Eye (tissue), 1 donor: ENCODE measurements around the gene TAF6L.
"Not testable (repeated sequence)": the region's sequence is repeated elsewhere in the genome, so short reads cannot be mapped to it uniquely, and the experiment has no call there.

ENCODE experiments used
- DNase-seq: peaks from one replicate; pipeline ENCODE4 v3.0.0-alpha.2; 2015

The TAF6L gene, protein sequence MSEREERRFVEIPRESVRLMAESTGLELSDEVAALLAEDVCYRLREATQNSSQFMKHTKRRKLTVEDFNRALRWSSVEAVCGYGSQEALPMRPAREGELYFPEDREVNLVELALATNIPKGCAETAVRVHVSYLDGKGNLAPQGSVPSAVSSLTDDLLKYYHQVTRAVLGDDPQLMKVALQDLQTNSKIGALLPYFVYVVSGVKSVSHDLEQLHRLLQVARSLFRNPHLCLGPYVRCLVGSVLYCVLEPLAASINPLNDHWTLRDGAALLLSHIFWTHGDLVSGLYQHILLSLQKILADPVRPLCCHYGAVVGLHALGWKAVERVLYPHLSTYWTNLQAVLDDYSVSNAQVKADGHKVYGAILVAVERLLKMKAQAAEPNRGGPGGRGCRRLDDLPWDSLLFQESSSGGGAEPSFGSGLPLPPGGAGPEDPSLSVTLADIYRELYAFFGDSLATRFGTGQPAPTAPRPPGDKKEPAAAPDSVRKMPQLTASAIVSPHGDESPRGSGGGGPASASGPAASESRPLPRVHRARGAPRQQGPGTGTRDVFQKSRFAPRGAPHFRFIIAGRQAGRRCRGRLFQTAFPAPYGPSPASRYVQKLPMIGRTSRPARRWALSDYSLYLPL

DNA sequence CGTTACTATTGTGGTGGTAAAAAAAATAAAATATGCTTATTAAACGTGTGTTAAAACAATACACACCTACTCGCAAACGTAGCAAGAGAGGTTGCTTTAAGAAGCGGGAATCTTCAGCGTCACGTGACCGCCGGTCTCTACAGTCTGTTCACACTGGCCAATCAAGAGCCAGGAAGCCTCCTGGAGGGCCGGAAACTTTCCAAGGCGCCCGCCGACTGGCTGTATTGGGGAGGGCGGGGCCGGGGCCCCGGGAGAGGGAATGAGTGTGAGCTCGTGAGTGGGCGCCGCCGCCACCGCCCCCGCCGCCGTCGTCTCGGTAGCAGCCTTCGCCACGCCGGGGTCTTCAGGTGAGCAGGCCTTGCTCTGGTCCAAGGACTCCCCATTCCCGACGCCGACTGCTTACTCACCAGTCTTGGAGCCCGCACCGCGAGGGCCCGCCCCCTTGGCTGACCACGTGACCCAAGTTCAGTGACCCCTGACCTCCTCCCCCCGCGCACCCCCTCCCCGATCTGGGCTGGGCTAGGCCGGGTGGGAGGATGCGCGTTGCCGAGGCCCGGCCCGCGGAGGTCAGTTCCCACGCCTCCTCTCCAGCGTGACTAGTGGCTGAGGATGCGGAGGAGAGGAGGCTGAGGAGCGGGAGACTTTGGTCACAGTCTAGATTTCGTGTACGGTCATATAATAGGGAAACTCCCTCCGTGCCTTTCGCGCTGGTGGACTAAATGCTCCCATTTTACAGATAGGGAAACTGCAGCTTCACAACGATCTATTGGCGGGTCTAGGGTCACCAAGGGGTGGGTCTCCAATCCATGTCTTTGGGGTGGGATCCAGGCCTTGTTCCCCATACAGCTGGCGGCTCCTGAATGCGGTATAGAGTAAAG lies at the start of gene TAF6L:
Gene TAF6L, plus strand, starts transcription at position 253 of the 878 bp plus-strand sequence. CDS start 4,388 bp downstream, outside the sequence.
- peak; percentile 98 for DNase-seq

DNA sequence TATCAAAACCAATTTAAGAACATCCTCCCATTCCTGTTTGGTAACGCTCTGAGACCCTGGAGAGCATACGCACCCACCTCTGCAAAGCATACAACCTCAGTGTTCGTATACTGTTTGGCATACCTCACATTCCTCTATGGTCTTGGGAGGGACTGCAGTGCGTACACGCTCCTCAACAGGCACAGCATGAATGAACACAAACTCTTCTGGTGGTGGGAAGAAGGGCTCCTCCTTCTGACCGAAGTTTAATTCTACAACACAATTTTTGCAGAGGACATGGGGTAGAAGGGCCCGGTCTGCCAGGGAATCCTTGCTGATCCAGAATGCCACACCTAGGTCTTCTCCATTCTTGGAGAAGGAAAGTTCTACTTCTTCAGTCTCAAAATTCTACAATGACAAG lies 49.2 kb upstream of the TAF6L start:
- no peak for DNase-seq

DNA sequence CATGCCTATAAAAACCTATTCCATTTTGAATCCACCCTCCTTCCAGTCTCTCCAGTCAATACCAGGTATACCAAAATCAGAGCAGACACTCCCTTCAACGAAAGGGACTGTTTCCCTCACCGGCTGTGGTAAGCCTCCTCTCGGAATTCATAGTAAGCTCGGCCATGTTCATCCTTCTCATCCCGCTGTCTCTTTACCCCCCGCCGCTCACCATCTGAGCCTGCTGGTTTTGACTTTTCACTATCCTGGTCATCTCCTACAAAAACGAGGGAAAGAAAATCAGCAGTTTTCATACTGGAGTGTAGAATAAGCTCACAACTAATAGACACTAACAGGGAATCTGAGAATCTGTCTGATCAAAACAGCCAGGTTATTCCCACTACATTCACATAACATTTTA lies 47.0 kb upstream of the TAF6L start:
- no peak for DNase-seq

DNA sequence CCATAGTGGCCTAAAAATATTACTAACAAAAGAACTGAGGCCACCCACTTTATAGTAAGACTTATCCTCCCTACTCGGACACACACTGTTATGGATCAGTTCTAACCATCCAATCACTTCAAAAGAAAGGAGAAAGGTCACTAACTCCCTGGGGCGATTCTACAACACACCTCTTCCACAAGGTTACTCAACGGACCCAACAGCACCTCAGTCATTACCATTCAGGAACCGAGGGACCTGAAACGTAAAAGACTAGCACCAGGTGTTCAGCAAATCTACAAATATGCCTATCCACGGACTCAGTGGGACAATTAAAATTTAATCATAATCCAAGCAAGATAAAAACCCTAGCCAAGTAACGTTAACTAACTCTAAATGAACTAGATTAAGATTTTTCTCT lies 45.5 kb upstream of the TAF6L start:
- DNase-seq = no peak

DNA sequence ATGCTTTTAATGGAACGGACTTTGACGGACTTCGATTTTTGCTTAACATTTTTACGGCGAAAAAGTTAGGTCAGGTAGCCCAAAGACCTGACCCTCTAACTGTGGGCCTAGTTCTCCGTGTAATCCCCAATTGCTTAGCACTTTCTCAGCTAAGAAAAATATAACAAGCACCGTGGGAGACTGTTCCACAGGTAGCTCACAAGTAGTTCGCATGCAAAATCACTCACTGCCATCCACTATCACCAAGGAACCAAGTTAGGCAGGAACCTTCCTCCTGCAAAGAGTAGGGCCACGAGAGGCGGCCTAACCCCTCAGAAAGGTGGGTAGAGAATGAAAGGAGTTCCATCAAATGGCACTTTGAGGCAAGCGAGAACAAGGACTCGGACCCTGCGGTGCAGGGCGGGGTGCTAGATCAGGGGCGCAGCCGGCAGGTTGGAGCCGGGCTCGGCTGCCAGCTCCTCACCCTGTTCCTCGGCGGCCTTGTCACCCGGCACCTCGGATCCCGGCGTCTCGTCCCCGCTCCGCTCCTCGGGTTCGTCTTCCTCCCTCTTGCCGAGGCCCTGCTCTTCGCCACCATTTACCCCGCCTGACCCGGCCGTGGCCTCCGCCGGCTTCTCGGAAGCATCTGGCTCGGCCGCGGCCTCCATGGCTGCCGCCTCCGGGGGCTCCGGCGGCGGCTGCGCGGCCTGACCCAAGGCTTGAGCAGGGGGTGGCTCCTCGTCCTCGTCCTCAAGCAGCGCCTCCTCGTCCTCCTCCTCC lies 44.9 kb upstream of the TAF6L start:
- peak; percentile 29 for DNase-seq

DNA sequence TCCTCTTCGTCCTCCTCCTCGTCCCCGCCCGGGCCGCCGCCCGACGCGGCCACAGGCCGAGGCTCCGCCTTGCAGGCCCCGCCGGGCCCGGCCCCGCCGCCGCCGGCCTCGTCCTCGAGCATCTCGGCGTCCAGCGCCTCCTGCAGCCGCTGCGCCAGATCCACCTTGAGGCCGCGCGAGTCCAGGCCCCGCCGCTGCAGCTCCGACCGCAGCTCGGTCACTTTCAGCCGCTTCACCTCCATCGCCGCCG lies 44.4 kb upstream of the TAF6L start:
- DNase-seq = no peak

DNA sequence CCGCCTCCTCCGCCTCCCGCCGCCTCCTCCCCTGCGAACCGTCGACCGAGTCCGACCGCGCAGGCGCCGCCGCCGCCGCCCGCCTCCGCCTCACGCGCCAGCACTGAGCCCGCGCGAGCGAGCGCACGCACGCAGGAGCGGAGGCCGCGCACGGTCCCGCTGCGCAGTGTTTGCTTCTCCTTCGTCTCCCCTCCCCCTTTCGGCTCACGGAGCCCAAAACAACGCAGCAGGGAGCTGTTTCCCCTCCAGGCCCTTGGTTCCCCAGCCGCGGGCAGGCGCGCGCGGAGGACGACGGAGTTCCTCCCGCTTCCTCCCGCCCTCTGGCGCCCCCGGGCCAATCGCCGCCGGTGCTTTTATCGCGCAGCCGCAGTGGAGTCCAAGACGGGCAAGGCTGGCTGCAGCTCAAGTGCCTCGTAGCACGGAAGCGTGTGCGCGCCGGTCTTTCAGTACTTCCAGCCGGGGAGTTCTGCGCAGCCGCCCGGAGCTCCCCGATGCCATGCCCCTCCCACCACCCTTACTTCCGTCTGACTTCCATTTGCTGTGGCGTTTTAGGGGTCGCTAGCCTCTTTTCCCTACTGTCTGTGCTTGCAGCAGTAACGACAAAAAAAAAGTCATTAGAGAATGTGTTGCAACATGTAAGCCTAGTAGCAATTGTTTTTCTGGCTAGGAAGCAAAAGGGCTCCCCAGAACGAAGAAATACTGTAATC lies 43.9 kb upstream of the TAF6L start, which contains the start of gene HNRNPUL2:
Gene HNRNPUL2, minus strand, starts transcription at position 293 of the 707 bp plus-strand sequence. CDS start 301 bp downstream, outside the sequence.
- DNase-seq = peak; percentile 99

DNA sequence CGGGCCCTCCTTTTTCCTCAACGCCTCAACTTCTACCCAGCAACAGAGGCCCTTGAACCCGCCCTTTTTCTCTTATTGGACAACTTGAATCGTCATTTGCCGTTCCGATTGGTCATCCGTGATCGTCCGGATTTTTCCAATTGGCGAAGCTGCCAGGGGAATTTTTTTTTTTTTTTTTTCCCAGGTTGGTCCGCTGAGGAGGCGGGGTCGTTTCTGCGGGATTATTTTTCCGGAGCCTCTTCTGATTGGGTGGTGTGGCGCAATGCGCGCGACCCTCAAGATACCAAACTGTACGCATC lies 43.4 kb upstream of the TAF6L start:
- DNase-seq = peak; percentile 100

DNA sequence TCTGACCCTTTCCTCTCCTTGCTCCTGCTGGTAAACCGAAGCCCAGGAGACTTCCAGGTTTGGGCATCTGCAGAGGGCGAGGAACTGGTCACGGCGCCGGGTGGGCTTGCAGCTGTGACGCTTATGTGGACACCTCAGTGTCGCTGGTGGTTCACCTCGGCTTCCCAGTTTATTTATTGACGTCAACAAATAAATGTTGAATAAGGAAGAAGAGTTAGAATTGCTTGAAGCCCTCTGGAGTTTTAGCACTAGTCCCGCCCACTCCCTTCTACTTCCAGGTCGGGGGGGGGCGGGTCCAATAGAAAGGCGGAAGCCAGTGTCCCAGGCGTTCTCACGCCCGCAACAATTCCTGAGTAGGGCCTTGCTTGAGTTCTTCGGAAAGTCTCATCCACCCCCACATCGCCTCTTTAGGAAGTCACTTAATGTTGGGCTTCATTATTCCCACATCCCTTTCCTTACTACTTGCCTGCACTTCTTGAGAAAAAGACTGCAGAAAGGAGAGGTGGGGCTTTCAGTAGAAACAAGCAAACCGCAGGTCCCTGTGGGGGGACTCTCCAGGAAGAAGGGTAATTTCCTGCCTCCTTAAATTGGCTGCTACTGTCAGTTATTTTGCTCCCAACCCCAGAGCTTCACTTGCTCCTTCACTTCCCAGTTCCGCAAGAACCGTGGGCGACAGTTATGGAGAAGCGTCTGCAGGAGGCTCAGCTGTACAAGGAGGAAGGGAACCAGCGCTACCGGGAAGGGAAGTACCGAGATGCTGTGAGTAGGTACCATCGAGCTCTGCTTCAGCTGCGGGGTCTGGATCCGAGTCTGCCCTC lies 42.8 kb upstream of the TAF6L start, which contains the start of gene TTC9C:
Gene TTC9C, plus strand, starts transcription at position 316 of the 818 bp plus-strand sequence. Its CDS starts 363 bp downstream, at position 679.
- peak; percentile 96 for DNase-seq

DNA sequence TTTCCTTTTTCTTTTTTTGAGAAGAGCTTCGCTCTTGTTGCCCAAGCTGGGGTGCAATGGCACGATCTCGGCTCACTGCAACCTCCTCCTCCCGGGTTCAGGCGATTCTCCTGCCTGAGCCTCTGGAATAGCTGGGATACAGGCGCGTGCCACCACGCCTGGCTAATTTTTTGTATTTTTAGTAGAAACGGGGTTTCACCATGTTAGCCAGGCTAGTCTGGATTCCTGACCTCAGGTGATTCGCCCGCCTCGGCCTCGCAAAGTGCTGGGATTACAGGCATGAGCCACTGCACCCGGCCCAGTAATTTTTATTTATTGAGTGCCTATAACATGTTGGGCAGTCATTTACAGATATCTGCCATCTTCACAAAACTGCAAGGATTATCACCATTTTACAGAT lies 41.1 kb upstream of the TAF6L start:
- not testable (repeated sequence) for DNase-seq

DNA sequence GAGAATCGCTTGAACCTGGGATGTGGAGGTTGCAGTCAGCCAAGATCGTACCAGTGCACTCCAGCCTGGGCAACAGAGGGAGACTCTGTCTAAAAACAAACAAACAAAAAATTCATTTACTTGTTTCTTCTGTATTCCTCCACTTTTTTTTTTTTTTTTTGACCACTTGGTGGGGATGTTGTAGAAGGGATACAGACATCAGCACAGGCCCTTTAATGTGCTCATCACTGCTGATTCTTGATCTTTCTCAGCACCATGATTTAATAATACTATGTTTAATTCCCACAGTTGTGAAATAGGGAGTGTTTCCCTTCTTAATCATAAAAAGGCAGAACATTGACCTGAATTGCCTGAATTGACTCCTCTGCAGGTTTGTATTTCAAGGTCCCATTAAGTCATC lies 38.4 kb upstream of the TAF6L start:
- DNase-seq = no peak

DNA sequence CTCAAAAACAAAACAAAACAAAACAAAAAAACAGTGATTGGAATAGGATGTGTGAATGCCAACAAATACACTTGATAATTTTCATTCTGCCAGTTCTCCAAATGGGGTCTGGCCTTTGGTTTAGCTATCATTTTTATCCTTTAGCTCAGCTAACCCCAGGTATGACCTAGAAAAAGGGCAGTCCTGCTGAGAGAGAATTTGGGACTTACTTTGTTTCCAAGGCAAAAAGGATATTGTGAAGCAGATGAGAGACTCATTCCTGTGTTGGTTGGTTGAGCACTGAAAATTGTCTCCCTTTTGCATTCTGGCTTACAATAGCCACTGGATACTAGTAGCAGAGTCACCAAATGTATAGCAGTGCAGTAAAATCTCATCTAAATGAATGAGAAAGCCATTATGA lies 34.0 kb upstream of the TAF6L start:
- DNase-seq = no peak

DNA sequence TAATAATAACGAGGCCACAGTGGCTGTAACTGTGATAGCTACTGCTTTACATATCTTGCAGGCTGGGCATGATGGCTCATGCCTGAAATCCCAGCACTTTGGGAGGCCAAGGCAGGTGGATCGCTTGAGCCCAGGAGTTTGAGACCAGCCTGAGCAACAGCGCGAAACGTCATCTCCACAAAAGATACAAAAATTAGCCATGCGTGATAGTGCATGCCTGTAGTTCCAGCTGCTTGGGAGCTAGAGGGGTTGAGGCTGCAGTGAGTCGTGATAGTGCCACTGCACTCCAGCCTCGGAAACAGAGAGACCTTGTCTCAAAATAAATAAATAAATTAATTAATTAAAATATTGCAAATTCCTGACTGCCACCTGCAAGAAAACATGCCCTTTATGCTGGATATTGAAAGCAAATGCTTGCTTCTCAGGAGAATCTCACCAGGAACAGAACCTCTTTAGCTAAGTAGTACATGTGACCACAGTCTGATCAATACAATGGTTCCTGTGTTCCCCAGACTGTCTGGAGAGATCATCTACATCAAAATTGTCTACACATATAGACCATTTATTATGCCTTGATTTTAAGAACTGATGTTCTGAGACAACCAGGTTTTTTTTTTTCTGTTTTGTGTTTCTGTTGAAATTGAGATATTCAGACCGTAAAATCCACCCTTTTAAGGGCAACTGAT lies 23.6 kb upstream of the TAF6L start:
- peak; percentile 57 for DNase-seq

DNA sequence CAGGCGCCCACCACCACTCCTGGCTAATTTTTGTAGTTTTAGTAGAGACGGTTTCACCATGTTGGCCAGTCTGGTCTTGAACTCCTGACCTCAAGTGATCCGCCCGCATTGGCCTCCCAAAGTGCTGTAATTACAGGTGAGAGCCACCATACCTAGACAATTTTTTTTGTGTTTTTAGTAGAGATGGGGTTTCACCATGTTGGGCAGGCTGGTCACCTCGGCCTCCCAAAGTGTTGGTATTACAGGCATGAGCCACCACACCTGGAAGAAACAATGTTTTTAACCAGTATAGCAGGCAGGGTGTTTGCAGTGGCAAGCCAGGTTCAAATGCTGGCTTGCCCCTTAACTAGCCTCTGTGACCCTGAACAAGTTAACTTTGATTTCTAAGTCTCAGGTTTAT lies 21.3 kb upstream of the TAF6L start:
- DNase-seq = not testable (repeated sequence)

DNA sequence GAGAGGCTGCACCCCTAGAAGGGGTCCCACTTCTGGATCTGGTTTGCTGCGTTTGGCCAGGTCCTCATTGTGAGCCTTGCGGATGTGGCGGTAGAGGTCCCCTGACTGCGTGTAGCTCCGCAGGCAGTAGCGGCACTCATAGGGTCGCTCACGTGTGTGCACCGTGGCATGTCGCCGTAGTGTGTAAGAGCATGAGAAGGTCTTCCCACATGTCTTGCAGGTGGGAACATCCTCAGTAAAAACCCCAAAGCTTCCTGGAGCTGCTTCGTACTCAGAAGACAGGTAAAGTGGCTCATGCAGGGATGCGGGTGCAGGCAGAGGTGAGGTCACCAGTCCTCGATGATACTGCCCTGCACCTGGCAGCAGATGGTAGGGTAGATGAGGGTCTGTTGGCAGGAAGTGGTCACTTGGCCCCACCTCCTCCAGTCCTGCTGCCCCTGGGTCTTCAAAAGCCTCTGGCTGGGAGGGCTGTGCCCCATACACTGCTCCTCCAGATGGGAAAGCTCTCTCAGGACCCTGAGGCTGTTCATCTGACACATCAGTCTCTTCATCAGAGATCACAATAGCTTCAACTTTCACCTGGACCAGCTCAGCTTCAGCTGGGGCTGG lies 18.9 kb upstream of the TAF6L start:
- no peak for DNase-seq

DNA sequence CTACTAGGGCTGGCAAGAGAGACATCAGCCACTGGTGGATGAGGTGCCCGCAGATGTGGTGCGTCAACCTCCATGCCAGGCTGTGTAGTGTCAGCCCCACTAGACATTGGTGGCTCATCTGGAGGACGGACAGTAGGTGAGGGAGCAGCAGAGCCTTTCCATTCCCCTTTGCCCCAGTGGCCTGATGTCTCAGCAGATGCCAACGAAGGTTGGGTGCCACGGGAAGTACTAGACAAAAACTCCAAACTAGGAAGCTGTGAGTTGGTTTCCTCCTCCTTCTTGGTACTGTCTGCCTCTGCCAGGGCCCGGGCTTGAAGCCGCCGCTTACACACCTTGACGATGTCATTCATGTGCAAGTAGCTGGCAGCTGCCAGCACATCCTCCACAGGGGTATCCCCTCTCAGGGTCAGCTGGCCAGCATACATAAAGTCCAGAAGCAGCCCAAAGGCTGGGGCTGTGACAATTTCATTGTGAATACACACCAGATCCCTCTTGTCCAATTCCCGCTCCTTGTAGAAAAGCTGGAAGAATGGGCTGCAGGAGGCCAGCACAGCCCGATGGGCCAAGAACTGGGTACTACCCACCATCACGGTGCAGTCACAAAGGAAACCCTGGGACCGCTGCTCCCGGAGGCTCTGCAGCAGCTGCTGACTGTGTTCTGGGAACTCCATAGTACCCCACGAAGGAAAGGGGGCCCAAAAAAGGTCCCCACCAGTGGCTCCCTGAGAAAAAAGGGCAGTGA lies 18.0 kb upstream of the TAF6L start:
- no peak for DNase-seq

DNA sequence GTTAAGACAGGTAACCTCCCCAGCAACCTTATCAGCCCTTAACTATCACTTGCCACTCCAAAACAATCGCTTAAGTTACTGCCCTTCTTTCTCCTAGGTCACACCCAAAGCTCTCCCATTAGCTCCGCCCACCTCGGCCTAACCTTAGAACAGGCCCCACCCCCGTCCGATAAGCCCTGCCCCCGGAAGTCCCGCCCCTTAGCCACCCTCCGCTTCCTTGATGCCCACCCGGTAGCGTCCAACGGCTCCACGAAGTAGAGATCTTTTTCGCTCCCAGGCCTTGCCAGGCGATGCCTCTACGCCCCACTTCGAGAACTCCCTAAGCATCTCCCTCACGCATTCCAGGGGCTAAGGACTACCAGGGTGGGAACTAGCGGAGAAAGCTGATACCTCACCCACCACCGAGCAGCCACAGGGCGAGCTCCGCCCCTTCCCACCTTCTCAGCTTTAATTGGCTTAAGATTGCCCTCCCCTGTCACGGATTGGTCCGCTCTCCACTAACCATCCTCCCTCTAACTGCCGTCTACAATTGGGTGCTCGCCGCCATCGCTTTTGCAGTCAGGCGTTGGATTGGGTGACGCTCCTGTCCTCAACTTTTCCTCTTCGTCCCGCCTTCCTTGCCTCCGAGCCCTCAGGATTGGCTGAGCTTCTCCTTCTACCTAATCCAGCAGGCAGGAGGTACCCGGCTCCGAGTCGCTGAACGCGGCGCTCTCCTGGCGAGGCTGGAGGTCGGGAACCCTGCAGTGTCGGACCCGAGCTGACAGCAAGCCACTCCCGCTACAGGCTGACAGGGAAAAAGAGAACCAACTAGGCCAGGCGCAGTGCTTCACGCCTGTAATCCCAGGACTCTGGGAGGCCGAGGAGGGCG lies 17.2 kb upstream of the TAF6L start, which contains the start of gene ZBTB3:
Gene ZBTB3, minus strand, starts transcription at position 425 of the 868 bp plus-strand sequence. CDS start 496 bp downstream, outside the sequence.
- peak; percentile 99 for DNase-seq

DNA sequence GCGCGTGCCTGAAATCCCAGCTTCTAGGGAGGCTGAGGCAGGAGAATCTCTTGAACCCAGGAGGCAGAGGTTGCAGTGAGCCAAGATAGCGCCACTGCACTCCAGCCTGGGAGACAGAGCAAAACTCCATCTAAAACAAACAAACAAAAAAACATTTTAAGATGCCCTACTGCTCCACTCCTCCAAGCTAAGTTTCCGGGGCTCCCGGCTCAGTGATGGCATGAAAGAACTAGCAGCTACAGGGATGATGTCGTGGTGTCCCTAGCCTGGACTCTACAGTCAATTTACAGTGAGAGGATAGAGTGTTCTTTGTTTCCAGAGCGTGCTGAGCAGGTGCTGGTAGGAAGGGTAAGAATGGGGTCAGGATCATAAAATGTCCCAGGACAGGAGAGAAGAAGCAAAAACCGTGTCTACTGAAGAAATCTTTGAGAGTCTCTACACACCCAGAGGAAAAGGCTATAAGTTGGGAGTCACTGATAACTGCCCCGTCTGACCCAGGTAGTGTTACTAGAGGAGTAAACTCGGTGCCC lies 16.0 kb upstream of the TAF6L start:
- DNase-seq = no peak
